ENCODE data around the gene TMEM233.

The TMEM233 gene

GRCh38 chr12:119570771-119571170 is 22.8 kb upstream of the TMEM233 start:
- FAIRE-seq, result no peak
- DNase-seq (ENCODE audit: insufficient read length, low spot score), result no peak
- no peak for TF ChIP-seq CTCF (IDR thresholded peaks at IDR 0.05; ENCODE audit: insufficient read depth, missing control alignments)

GRCh38 chr12:119573086-119573485 is 20.5 kb upstream of the TMEM233 start:
- FAIRE-seq (no peak), DNase-seq (ENCODE audit: insufficient read length, low spot score) (no peak)
- no peak for TF ChIP-seq CTCF (IDR thresholded peaks at IDR 0.05; ENCODE audit: insufficient read depth, missing control alignments)

GRCh38 chr12:119574255-119574654 is 19.3 kb upstream of the TMEM233 start:
- TF ChIP-seq CTCF (IDR thresholded peaks at IDR 0.05; ENCODE audit: insufficient read depth, missing control alignments), result no peak
- DNase-seq (ENCODE audit: insufficient read length, low spot score) (no peak), FAIRE-seq (no peak)

GRCh38 chr12:119576118-119576810 is 17.3 kb upstream of the TMEM233 start:
- no peak for TF ChIP-seq CTCF (IDR thresholded peaks at IDR 0.05; ENCODE audit: insufficient read depth, missing control alignments)
- no peak for FAIRE-seq
- DNase-seq (ENCODE audit: insufficient read length, low spot score), result no peak

- FAIRE-seq (no peak), DNase-seq (ENCODE audit: insufficient read length, low spot score) (no peak)
- TF ChIP-seq CTCF (IDR thresholded peaks at IDR 0.05; ENCODE audit: insufficient read depth, missing control alignments), result no peak
These were observed 16.7 kb upstream of the TMEM233 start for GRCh38 chr12:119576915-119577314.

GRCh38 chr12:119578112-119578511 is 15.5 kb upstream of the TMEM233 start:
- TF ChIP-seq CTCF (IDR thresholded peaks at IDR 0.05; ENCODE audit: insufficient read depth, missing control alignments), result no peak
- no peak for FAIRE-seq
- no peak for DNase-seq (ENCODE audit: insufficient read length, low spot score)

- DNase-seq (ENCODE audit: insufficient read length, low spot score) (no peak), FAIRE-seq (no peak)
- TF ChIP-seq CTCF (IDR thresholded peaks at IDR 0.05; ENCODE audit: insufficient read depth, missing control alignments), result no peak
These were observed 4.5 kb upstream of the TMEM233 start for GRCh38 chr12:119589097-119589496.

Data from D721Med (cell line).